Parathyroid adenoma (tissue), 2 donors: ENCODE data around the gene DPYSL3.

Experiments
- H2AFZ ChIP-seq: fragments of 300-600 bp; sonication (generic); one replicate; pipeline ENCODE4 v1.7.0; 2017; ENCODE audit warnings: antibody characterized with exemption, mild to moderate bottlenecking
- H3K27ac ChIP-seq: fragments of 300-600 bp; sonication (generic); one replicate; pipeline ENCODE4 v1.7.0; 2017
- H3K27me3 ChIP-seq: fragments of 300-600 bp; sonication (generic); one replicate; pipeline ENCODE4 v1.7.0; 2017; ENCODE audit warnings: low read length; ENCODE audit not compliant: control insufficient read depth, insufficient read depth
- H3K36me3 ChIP-seq: fragments of 300-600 bp; sonication (generic); one replicate; pipeline ENCODE4 v1.7.0; 2017; ENCODE audit warnings: low read length; ENCODE audit not compliant: control insufficient read depth, insufficient read depth
- H3K4me1 ChIP-seq: fragments of 300-600 bp; sonication (generic); one replicate; pipeline ENCODE4 v1.7.0; 2017; ENCODE audit warnings: control low read depth
- H3K4me2 ChIP-seq: fragments of 300-600 bp; sonication (generic); one replicate; pipeline ENCODE4 v1.7.0; 2017; ENCODE audit warnings: low read length
- H3K4me3 ChIP-seq: fragments of 300-600 bp; sonication (generic); one replicate; pipeline ENCODE4 v1.7.0; 2017; ENCODE audit warnings: low read depth, low read length
- H3K79me2 ChIP-seq: fragments of 300-600 bp; sonication (generic); one replicate; pipeline ENCODE4 v1.7.0; 2017; ENCODE audit warnings: control low read depth
- H3K9ac ChIP-seq: fragments of 300-600 bp; sonication (generic); one replicate; pipeline ENCODE4 v1.7.0; 2017; ENCODE audit warnings: mild to moderate bottlenecking
- H3K9me3 ChIP-seq: fragments of 300-600 bp; sonication (generic); one replicate; pipeline ENCODE4 v1.7.0; 2017; ENCODE audit warnings: low read length; ENCODE audit not compliant: control insufficient read depth
- CTCF ChIP-seq: fragments of 300-600 bp; sonication (generic); IDR thresholded peaks from one replicate; pipeline ENCODE4 v1.7.0; 2017; ENCODE audit warnings: antibody characterized with exemption, mild to moderate bottlenecking
- donor health status: primary hyperparathyroidism.

Gene DPYSL3

GRCh38 chr5:147381555-147381954 is 128.3 kb downstream of the DPYSL3 start:
- Histone ChIP-seq H3K27ac (no peak overlapping the region), H3K4me1 (peaks cover 3% of the 10 kb centered on the region), H3K4me3 (no peak overlapping the region), H3K9me3 (no peaks in the 10 kb centered on the region), H2AFZ (no peak overlapping the region), H3K9ac (no peak overlapping the region), H3K27me3 (no peaks in the 10 kb centered on the region), H3K36me3 (no peaks in the 10 kb centered on the region), H3K79me2 (no peaks in the 10 kb centered on the region), H3K4me2 (no peak overlapping the region)
- no peak for TF ChIP-seq CTCF

GRCh38 chr5:147377682-147378081 is 132.2 kb downstream of the DPYSL3 start:
- no peak for TF ChIP-seq CTCF
- H3K4me1 ChIP-seq, result no peaks in the 10 kb centered on the region
- no peaks in the 10 kb centered on the region for H3K27me3 ChIP-seq
- H2AFZ ChIP-seq, result no peak overlapping the region
- H3K4me3 ChIP-seq, result no peak overlapping the region
- H3K4me2 ChIP-seq, result no peak overlapping the region
- no peak overlapping the region for H3K9ac ChIP-seq
- H3K9me3 ChIP-seq, result no peaks in the 10 kb centered on the region
- no peaks in the 10 kb centered on the region for H3K79me2 ChIP-seq
- H3K36me3 ChIP-seq, result no peaks in the 10 kb centered on the region
- H3K27ac ChIP-seq, result no peak overlapping the region

- Histone ChIP-seq H3K27me3 (no peaks in the 10 kb centered on the region), H3K9me3 (no peaks in the 10 kb centered on the region), H3K4me3 (no peak overlapping the region), H2AFZ (no peak overlapping the region), H3K4me1 (no peaks in the 10 kb centered on the region), H3K36me3 (no peaks in the 10 kb centered on the region), H3K27ac (no peak overlapping the region), H3K4me2 (no peak overlapping the region), H3K79me2 (no peaks in the 10 kb centered on the region), H3K9ac (no peak overlapping the region)
- no peak for TF ChIP-seq CTCF
Observed at GRCh38 chr5:147375151-147375550, 134.7 kb downstream of the DPYSL3 start.

- no peak overlapping the region for H3K4me3 ChIP-seq
- no peak overlapping the region for H2AFZ ChIP-seq
- H3K36me3 ChIP-seq, result no peaks in the 10 kb centered on the region
- no peaks in the 10 kb centered on the region for H3K9me3 ChIP-seq
- H3K79me2 ChIP-seq, result no peaks in the 10 kb centered on the region
- no peak overlapping the region for H3K9ac ChIP-seq
- H3K4me2 ChIP-seq, result no peak overlapping the region
- H3K27ac ChIP-seq, result no peak overlapping the region
- no peak for TF ChIP-seq CTCF
- no peaks in the 10 kb centered on the region for H3K4me1 ChIP-seq
- H3K27me3 ChIP-seq, result no peaks in the 10 kb centered on the region
Observed at GRCh38 chr5:147373328-147373727, 136.5 kb downstream of the DPYSL3 start.

GRCh38 chr5:147372191-147372590 is 137.7 kb downstream of the DPYSL3 start:
- Histone ChIP-seq H3K4me2 (no peak overlapping the region), H3K9ac (no peak overlapping the region), H3K79me2 (no peaks in the 10 kb centered on the region), H3K4me1 (no peaks in the 10 kb centered on the region), H3K36me3 (no peaks in the 10 kb centered on the region), H3K9me3 (no peaks in the 10 kb centered on the region), H2AFZ (no peak overlapping the region), H3K27ac (no peak overlapping the region), H3K27me3 (no peaks in the 10 kb centered on the region), H3K4me3 (no peak overlapping the region)
- no peak for TF ChIP-seq CTCF
